Activated naive CD4-positive, alpha-beta T cell treated with anti-CD3 and anti-CD28 coated beads for 36 hours (primary cell): ENCODE measurements around the gene TSPAN9. TPM values are rescaled to one million over a fixed set of nuclear protein-coding genes. Genes with fewer than 3 reads are reported as not detected.
A peak's percentile ranks its signal among the peaks of the same experiment; 100 is the strongest.
"Not testable (repeated sequence)": the region's sequence is repeated elsewhere in the genome, so short reads cannot be mapped to it uniquely, and the experiment has no call there.

ENCODE experiments used
- CTCF ChIA-PET: fragments of 350-600 bp; sonication (Branson Sonifier 250); formaldehyde crosslinking; loops from one replicate; lab custom pipeline; 2021; ENCODE audit warnings: antibody characterized with exemption; lab: Charles Lee
- DNase-seq: peaks from one replicate; pipeline ENCODE4 v3.0.0-alpha.2; 2020
- H3K27ac Mint-ChIP-seq: one replicate; pipeline ENCODE4 v1.8.0; 2021; ENCODE audit warnings: mild to moderate bottlenecking, mixed read lengths
- H3K27me3 Mint-ChIP-seq: one replicate; pipeline ENCODE4 v1.8.0; 2021; ENCODE audit warnings: low read depth, mixed read lengths
- H3K36me3 Mint-ChIP-seq: one replicate; pipeline ENCODE4 v1.8.0; 2021; ENCODE audit warnings: low read depth, mixed read lengths
- H3K4me1 Mint-ChIP-seq: one replicate; pipeline ENCODE4 v1.8.0; 2021; ENCODE audit warnings: low read depth, mixed read lengths
- H3K4me3 Mint-ChIP-seq: one replicate; pipeline ENCODE4 v1.8.0; 2021; ENCODE audit warnings: mild to moderate bottlenecking, moderate library complexity, mixed read lengths
- H3K9me3 Mint-ChIP-seq: one replicate; pipeline ENCODE4 v1.8.0; 2021; ENCODE audit warnings: mixed read lengths
- intact Hi-C: fragments of 100-400 bp; cut with micrococcal nuclease; formaldehyde crosslinking; loops from one replicate; pipeline ENCODE4 v1.15.1; 2023
- total RNA-seq, 2 experiments: library from RNA; stranded (reverse); gene quantifications; one replicate each; pipeline ENCODE4 v1.2.3, GENCODE V29; 2021

TSPAN9 gene
- total RNA-seq, 2 experiments from 2014 or later = 0.72 to 0.91 TPM

GRCh38 chr12:3065846-3066245, 11.3 kb upstream of the TSPAN9 start:
- intact Hi-C loops, H3K36me3 Mint-ChIP-seq, H3K4me1 Mint-ChIP-seq, H3K27ac Mint-ChIP-seq, H3K9me3 Mint-ChIP-seq, H3K4me3 Mint-ChIP-seq, DNase-seq: not testable (repeated sequence)
- peaks cover 28% of the 10 kb centered on the region for H3K27me3 Mint-ChIP-seq
- CTCF ChIA-PET = interaction anchor here (1.3 kb wide), 1 partner anchor 209 kb away, joined by 3 read pairs; no protein-coding TSS in a partner anchor

GRCh38 chr12:3069714-3070113, 7.5 kb upstream of the TSPAN9 start:
- no peak for DNase-seq
- H3K27ac Mint-ChIP-seq = no peak overlapping the region
- H3K36me3 Mint-ChIP-seq = no peaks in the 10 kb centered on the region
- CTCF ChIA-PET = interaction anchor here (2.0 kb wide), 1 partner anchor 205 kb away, joined by 8 read pairs; no protein-coding TSS in a partner anchor
- peaks cover 5% of the 10 kb centered on the region for H3K4me1 Mint-ChIP-seq
- H3K9me3 Mint-ChIP-seq = no peaks in the 10 kb centered on the region
- intact Hi-C loops = loop anchor here (5.0 kb wide), 1 partner anchor 68 kb away; no protein-coding TSS in a partner anchor
- H3K27me3 Mint-ChIP-seq = peaks cover 10% of the 10 kb centered on the region
- H3K4me3 Mint-ChIP-seq = no peak overlapping the region

- Mint-ChIP-seq H3K36me3 (no peaks in the 10 kb centered on the region), H3K27me3 (peaks cover 12% of the 10 kb centered on the region), H3K27ac (no peak overlapping the region), H3K4me1 (peaks cover 5% of the 10 kb centered on the region), H3K9me3 (no peaks in the 10 kb centered on the region), H3K4me3 (no peak overlapping the region)
- DNase-seq = no peak
- intact Hi-C loops = loop anchor here (5.0 kb wide), 1 partner anchor 66 kb away; no protein-coding TSS in a partner anchor
- CTCF ChIA-PET = interaction anchor here (0.8 to 2.0 kb wide), 2 partner anchors 132 to 204 kb away, joined by 5 to 8 read pairs; no protein-coding TSS in a partner anchor
Measured at GRCh38 chr12:3071107-3071506, 6.1 kb upstream of the TSPAN9 start.

- CTCF ChIA-PET = no interaction called here
- no peaks in the 10 kb centered on the region for H3K36me3 Mint-ChIP-seq
- no peaks in the 10 kb centered on the region for H3K9me3 Mint-ChIP-seq
- H3K27ac Mint-ChIP-seq = no peak overlapping the region
- no peak for DNase-seq
- H3K27me3 Mint-ChIP-seq = peaks cover 12% of the 10 kb centered on the region
- H3K4me1 Mint-ChIP-seq = peaks cover 5% of the 10 kb centered on the region
- intact Hi-C loops = loop anchor here (5.0 kb wide), 1 partner anchor 66 kb away; no protein-coding TSS in a partner anchor
- H3K4me3 Mint-ChIP-seq = no peak overlapping the region
Measured at GRCh38 chr12:3071710-3072109, 5.5 kb upstream of the TSPAN9 start.

- intact Hi-C loops = loop anchor here (1.0 to 5.0 kb wide), 3 partner anchors 64 to 202 kb away; no protein-coding TSS in a partner anchor
- Mint-ChIP-seq H3K4me3 (no peak overlapping the region), H3K27me3 (peaks cover 11% of the 10 kb centered on the region), H3K36me3 (no peaks in the 10 kb centered on the region), H3K9me3 (no peaks in the 10 kb centered on the region), H3K27ac (no peak overlapping the region), H3K4me1 (peaks cover 5% of the 10 kb centered on the region)
- DNase-seq = peak; percentile 91
- CTCF ChIA-PET = interaction anchor here (0.5 to 2.9 kb wide), 15 partner anchors 9 to 1265 kb away, joined by 3 to 23 read pairs (median 3); no protein-coding TSS in a partner anchor
Measured at GRCh38 chr12:3073438-3074250, 3.5 kb upstream of the TSPAN9 start.

- CTCF ChIA-PET = interaction anchor here (2.9 kb wide), 1 partner anchor 200 kb away, joined by 23 read pairs; no protein-coding TSS in a partner anchor
- Mint-ChIP-seq H3K9me3 (no peaks in the 10 kb centered on the region), H3K4me3 (no peak overlapping the region), H3K27ac (no peak overlapping the region), H3K4me1 (peaks cover 5% of the 10 kb centered on the region), H3K36me3 (no peaks in the 10 kb centered on the region), H3K27me3 (peaks cover 11% of the 10 kb centered on the region)
- intact Hi-C loops = no loop called here
- DNase-seq = no peak
Measured at GRCh38 chr12:3075315-3075714, 1.9 kb upstream of the TSPAN9 start.

GRCh38 chr12:3077572-3078081, 448 bp downstream of the TSPAN9 start:
- CTCF ChIA-PET = no interaction called here
- Mint-ChIP-seq H3K9me3 (no peaks in the 10 kb centered on the region), H3K27ac (no peak overlapping the region), H3K27me3 (peaks cover 11% of the 10 kb centered on the region), H3K4me1 (peaks cover 5% of the 10 kb centered on the region), H3K4me3 (peak overlapping the region; percentile 56), H3K36me3 (no peaks in the 10 kb centered on the region)
- intact Hi-C loops = no loop called here
- no peak for DNase-seq

- H3K4me1 Mint-ChIP-seq = peaks cover 4% of the 10 kb centered on the region
- H3K9me3 Mint-ChIP-seq = no peaks in the 10 kb centered on the region
- H3K36me3 Mint-ChIP-seq = no peaks in the 10 kb centered on the region
- intact Hi-C loops = no loop called here
- no peak for DNase-seq
- peaks cover 11% of the 10 kb centered on the region for H3K27me3 Mint-ChIP-seq
- peak overlapping the region; percentile 56 for H3K4me3 Mint-ChIP-seq
- H3K27ac Mint-ChIP-seq = no peak overlapping the region
- CTCF ChIA-PET = interaction anchor here (0.6 kb wide), 1 partner anchor 383 kb away, joined by 4 read pairs; no protein-coding TSS in a partner anchor
Measured at GRCh38 chr12:3078086-3078820, 1.1 kb downstream of the TSPAN9 start.

GRCh38 chr12:3081091-3081490, 3.9 kb downstream of the TSPAN9 start:
- no peak overlapping the region for H3K27ac Mint-ChIP-seq
- intact Hi-C loops = no loop called here
- H3K4me1 Mint-ChIP-seq = no peaks in the 10 kb centered on the region
- H3K4me3 Mint-ChIP-seq = no peak overlapping the region
- H3K36me3 Mint-ChIP-seq = no peaks in the 10 kb centered on the region
- H3K9me3 Mint-ChIP-seq = no peaks in the 10 kb centered on the region
- H3K27me3 Mint-ChIP-seq = peaks cover 5% of the 10 kb centered on the region
- CTCF ChIA-PET = no interaction called here
- no peak for DNase-seq

GRCh38 chr12:3081886-3082285, 4.7 kb downstream of the TSPAN9 start:
- CTCF ChIA-PET = no interaction called here
- Mint-ChIP-seq H3K36me3 (no peaks in the 10 kb centered on the region), H3K9me3 (no peaks in the 10 kb centered on the region), H3K27ac (no peak overlapping the region), H3K4me3 (no peak overlapping the region), H3K4me1 (no peaks in the 10 kb centered on the region), H3K27me3 (peaks cover 5% of the 10 kb centered on the region)
- intact Hi-C loops = no loop called here
- no peak for DNase-seq

- intact Hi-C loops = no loop called here
- no peaks in the 10 kb centered on the region for H3K4me1 Mint-ChIP-seq
- no peaks in the 10 kb centered on the region for H3K9me3 Mint-ChIP-seq
- DNase-seq = no peak
- H3K4me3 Mint-ChIP-seq = no peak overlapping the region
- no peaks in the 10 kb centered on the region for H3K27me3 Mint-ChIP-seq
- no peaks in the 10 kb centered on the region for H3K36me3 Mint-ChIP-seq
- no peak overlapping the region for H3K27ac Mint-ChIP-seq
- CTCF ChIA-PET = interaction anchor here (1.0 kb wide), 1 partner anchor 10 kb away, joined by 3 read pairs; no protein-coding TSS in a partner anchor
Measured at GRCh38 chr12:3083241-3083920, 6.2 kb downstream of the TSPAN9 start.
